Activated T-cell treated with anti-CD3 and anti-CD28 coated beads for 48 hours (primary cell): Measurements from ENCODE around the gene RANGAP1.

Experiments
- DNase-seq: peaks from one replicate; pipeline ENCODE4 v3.0.0-alpha.2; 2020; ENCODE audit warnings: low read depth

The RANGAP1 gene

GRCh38 chr22:41285820-41286638 lies at the start of gene RANGAP1:
Gene RANGAP1, minus strand, starts transcription at chr22:41286187. Its CDS starts 5,143 bp downstream, at chr22:41281044.
- peak; percentile 98 for DNase-seq

- no peak for DNase-seq
These were observed 49.1 kb upstream of the RANGAP1 start for GRCh38 chr22:41334951-41335635.

GRCh38 chr22:41334215-41334614 lies 48.2 kb upstream of the RANGAP1 start:
- DNase-seq = no peak

- no peak for DNase-seq
These were observed 47.8 kb upstream of the RANGAP1 start for GRCh38 chr22:41333806-41334205.

GRCh38 chr22:41332217-41332939 lies 46.4 kb upstream of the RANGAP1 start:
- no peak for DNase-seq

GRCh38 chr22:41330169-41330568 lies 44.2 kb upstream of the RANGAP1 start:
- no peak for DNase-seq

- no peak for DNase-seq
These were observed 41.1 kb upstream of the RANGAP1 start for GRCh38 chr22:41327124-41327523.

- DNase-seq = no peak
These were observed 39.0 kb upstream of the RANGAP1 start for GRCh38 chr22:41324821-41325528.

- no peak for DNase-seq
These were observed 34.6 kb upstream of the RANGAP1 start for GRCh38 chr22:41320416-41321240.

- no peak for DNase-seq
These were observed 29.6 kb upstream of the RANGAP1 start for GRCh38 chr22:41315586-41315985.

GRCh38 chr22:41314821-41315220 lies 28.8 kb upstream of the RANGAP1 start:
- no peak for DNase-seq

- no peak for DNase-seq
These were observed 25.5 kb upstream of the RANGAP1 start for GRCh38 chr22:41311487-41311886.

- DNase-seq = no peak
These were observed 24.3 kb upstream of the RANGAP1 start for GRCh38 chr22:41310336-41310735.

- no peak for DNase-seq
These were observed 22.6 kb upstream of the RANGAP1 start for GRCh38 chr22:41308544-41308947.

GRCh38 chr22:41308054-41308453 lies 22.1 kb upstream of the RANGAP1 start:
- no peak for DNase-seq

GRCh38 chr22:41305646-41306045 lies 19.7 kb upstream of the RANGAP1 start:
- DNase-seq = no peak

GRCh38 chr22:41302811-41303210 lies 16.8 kb upstream of the RANGAP1 start:
- no peak for DNase-seq

GRCh38 chr22:41302021-41302767 lies 16.2 kb upstream of the RANGAP1 start:
- DNase-seq = no peak

- DNase-seq = peak; percentile 80
These were observed 15.4 kb upstream of the RANGAP1 start, which contains the start of gene ZC3H7B for GRCh38 chr22:41301085-41302020. Gene ZC3H7B, plus strand, starts transcription at chr22:41301525. Its CDS starts 19,136 bp downstream, at chr22:41320661.
